Hematopoietic multipotent progenitor cell treated with erythropoietin and hydrocortisone succinate and interleukin-3 and kit ligand, for 4 days (in vitro differentiated cells): ENCODE results near the gene OTUD1.

Experiments
- DNase-seq: peaks from one replicate; pipeline ENCODE4 v3.0.0-alpha.2; 2015

Gene OTUD1

DNA sequence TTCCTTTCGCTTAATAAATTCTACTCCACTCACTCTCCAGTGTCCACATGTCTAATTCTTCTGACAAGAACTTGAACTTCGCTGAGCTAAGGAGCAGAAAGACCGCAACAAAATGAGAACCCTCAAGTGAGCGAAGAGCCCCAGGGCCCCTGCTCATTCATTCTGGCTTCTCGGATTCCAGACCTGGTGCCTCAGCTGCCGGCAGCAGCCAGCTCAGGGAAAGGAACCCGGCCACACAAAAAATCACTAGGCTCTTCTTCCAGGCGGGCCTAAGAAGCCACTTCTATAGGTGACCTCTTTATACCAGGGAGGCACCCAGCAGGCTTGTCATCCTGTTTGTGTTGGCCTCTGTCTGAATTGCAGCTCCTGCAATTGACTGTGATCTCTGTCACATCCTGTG lies 33.3 kb downstream of the OTUD1 start:
- no peak for DNase-seq

DNA sequence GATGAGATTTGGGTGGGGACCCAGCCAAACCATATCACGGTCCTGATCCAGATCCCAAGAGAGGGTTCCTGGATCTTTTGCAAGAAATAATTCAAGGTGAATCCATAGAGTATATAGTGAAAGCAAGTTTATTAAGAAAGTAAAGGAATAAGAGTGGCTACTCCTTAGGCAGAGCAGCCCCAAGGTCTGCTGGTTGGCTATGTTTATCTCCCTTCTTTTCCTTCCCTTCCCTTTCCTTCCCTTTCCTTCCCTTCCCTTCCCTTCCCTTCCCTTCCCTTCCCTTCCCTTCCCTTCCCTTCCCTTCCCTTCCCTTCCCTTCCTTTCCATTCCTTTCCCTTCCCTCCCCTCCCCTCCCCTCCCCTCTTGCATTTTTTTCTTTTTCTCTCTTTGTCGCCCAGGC lies 35.2 kb downstream of the OTUD1 start:
- DNase-seq, result no peak

DNA sequence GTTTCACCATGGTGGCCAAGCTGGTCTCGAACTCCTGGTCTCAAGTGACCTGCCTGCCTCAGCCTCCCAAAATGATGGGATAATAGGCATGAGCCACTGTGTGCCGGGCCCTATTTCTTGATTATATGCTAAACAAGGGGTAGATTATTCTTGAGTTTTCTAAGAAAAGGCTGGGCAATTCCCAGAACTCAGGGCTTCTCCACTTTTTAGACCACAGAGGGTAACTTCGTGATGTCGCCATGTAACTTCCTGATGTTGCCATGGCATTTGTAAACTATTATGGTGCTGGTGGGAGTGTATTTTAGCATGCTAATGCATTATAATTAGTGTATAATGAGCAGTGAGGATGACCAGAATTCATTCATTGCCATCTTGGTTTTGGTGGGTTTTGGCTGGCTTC lies 35.8 kb downstream of the OTUD1 start:
- peak; percentile 32 for DNase-seq

DNA sequence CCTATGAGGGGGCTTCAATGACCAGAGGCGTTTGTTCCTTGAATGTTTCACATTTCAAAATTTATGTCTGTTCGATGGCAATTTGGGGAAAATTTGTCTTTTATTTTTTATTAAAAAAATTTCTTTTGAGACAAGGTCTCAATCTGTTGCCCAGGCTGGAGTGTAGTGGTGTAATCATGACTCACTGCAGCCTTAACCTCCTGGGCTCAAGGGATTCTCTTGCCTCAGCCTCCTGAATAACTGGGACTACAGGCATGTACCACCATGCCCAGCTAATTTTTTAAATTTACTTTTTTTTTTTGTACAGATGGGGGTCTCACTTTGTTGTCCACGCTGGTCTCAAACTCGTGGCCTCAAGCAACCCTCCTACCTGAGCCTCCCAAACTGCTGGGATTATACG lies 39.7 kb downstream of the OTUD1 start:
- no peak for DNase-seq

DNA sequence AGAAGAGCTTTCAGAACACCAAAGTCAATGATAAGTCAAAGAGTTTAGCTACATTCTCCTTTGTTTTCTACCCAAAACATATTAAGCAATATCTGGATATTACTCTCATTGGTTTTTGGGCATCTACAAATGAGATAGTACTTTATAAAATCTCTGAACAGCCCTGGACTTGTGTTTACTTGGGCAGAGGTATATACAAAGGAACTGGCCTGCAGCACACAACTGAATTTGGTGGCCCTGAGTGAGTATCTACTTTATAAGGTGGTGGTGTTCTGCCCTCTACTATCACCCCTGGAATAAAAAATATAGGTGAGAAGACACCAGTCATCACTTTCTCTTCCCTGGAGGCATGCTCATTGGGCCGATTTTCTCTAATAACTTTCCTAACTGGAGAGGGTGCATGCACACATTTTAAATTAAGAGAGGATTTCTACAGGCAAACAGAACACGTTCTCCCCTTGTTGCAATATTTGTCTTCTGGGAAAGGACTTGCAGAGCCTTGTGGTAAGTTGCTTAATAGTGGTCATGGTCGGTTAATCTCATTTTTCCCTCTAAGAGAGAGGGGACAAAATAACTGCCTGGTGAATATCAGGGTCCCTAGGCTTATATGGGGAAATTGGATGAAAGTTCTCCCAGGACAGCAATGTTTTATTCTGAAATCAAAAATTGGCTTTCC lies 41.1 kb downstream of the OTUD1 start:
- peak; percentile 41 for DNase-seq

DNA sequence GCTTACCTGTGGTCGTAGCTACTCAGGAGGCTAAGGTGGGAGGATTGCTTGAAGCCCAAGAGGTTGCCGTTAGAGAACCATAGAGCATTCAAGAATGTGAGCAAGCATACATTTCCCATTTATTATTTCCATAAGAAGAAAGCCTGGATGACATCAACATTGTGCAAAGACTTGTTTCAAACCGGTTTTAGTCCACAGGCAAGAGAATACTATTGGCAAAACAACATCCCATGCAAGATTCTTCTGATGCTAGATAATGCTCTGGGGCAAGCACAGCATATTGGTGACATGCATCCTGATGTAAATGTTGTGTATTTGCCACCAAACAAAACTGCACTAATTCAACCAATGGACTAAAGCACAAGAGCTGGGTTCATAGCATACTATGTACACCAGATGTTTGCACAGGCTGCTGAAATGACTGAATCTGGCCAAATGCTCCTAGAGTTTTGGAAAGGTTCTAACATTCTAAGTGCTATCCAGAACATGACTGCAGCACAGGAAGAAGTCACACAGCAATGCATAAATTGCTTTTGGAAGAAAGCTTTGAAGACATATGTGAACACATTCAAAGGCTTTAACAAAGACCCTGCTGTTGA lies 42.6 kb downstream of the OTUD1 start:
- no peak for DNase-seq

DNA sequence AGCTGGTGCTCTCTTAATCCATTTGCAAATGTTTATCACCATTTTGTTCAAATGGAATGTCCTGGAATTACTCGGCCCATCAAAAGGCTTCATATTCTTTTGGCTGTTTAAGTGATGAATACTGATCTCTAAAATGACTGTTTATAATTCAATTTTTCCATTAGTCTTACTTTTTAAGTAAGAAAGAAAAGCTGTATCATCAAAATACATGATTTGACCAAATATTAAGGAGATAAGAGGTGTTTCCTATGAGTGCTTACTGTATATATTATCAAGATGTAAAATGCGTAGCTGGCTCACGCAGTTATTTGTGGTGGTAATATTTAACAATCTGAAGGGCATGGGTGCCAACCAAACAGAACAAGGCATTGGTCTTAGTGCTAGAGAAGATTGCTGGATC lies 51.2 kb downstream of the OTUD1 start:
- DNase-seq, result no peak
